SU-DHL-6 (cell line): ENCODE data around the gene RIC8B.

Source experiments
- H2AFZ ChIP-seq: fragments of 200-600 bp; sonication (generic); 2 replicates; pipeline ENCODE4 v1.6.1; 2014; ENCODE audit warnings: low read depth, mild to moderate bottlenecking, moderate library complexity, mixed read lengths, antibody characterized with exemption, low read length; ENCODE audit not compliant: severe bottlenecking
- H3F3A ChIP-seq: fragments of 200-600 bp; shearing (Covaris generic); 2 replicates; pipeline ENCODE4 v1.6.0; 2016; ENCODE audit warnings: antibody characterized with exemption, mild to moderate bottlenecking; ENCODE audit not compliant: insufficient read depth
- H3K27ac ChIP-seq: fragments of 200-600 bp; sonication (generic); 2 replicates; pipeline ENCODE4 v1.5.1; 2016; ENCODE audit warnings: low read depth, mild to moderate bottlenecking, low read length, moderate library complexity, mixed read lengths
- H3K27me3 ChIP-seq: fragments of 200-600 bp; sonication (generic), shearing (Covaris generic); 2 replicates; pipeline ENCODE4 v1.6.0; 2014; ENCODE audit warnings: mild to moderate bottlenecking, low read length
- H3K36me3 ChIP-seq: fragments of 200-600 bp; sonication (generic); 2 replicates; pipeline ENCODE4 v1.6.1; 2014; ENCODE audit warnings: mild to moderate bottlenecking, low read length, mixed read lengths
- H3K4me2 ChIP-seq: fragments of 300-600, 200-600 bp; shearing (Covaris generic), sonication (generic); 2 replicates; pipeline ENCODE4 v1.6.0; 2014; ENCODE audit warnings: low read length, low read depth, mild to moderate bottlenecking; ENCODE audit not compliant: poor library complexity, severe bottlenecking
- H3K4me3 ChIP-seq: fragments of 200-600 bp; sonication (generic); 2 replicates; pipeline ENCODE4 v1.5.1; 2014; ENCODE audit warnings: antibody characterized with exemption, low read length, mild to moderate bottlenecking, mixed read lengths; ENCODE audit not compliant: insufficient read depth, poor library complexity, severe bottlenecking
- H3K79me2 ChIP-seq: fragments of 200-600 bp; sonication (generic); 2 replicates; pipeline ENCODE4 v1.6.1; 2014; ENCODE audit warnings: mild to moderate bottlenecking, low read length, moderate library complexity; ENCODE audit not compliant: insufficient read depth
- H3K9ac ChIP-seq: fragments of 200-600 bp; sonication (generic); 2 replicates; pipeline ENCODE4 v1.7.0; 2014; ENCODE audit warnings: mild to moderate bottlenecking, low read length
- H3K9me2 ChIP-seq: fragments of 200-600 bp; sonication (generic); replicated peaks from 2 replicates; pipeline ENCODE4 v1.6.1; 2014; ENCODE audit warnings: low read length; ENCODE audit not compliant: insufficient read depth
- H3K9me3 ChIP-seq: fragments of 200-600 bp; sonication (generic); 2 replicates; pipeline ENCODE4 v1.6.1; 2014; ENCODE audit warnings: low read length, mixed read lengths; ENCODE audit not compliant: insufficient read depth
- H4K20me1 ChIP-seq: fragments of 200-600 bp; sonication (generic); 2 replicates; pipeline ENCODE4 v1.6.1; 2014; ENCODE audit warnings: low read depth, mild to moderate bottlenecking, antibody characterized with exemption, low read length, moderate library complexity, mixed read lengths
- EZH2phosphoT487 ChIP-seq: fragments of 200-600 bp; sonication (generic), shearing (Covaris generic); conservative IDR thresholded peaks from 2 replicates; pipeline ENCODE4 v1.6.1; 2018; ENCODE audit warnings: mild to moderate bottlenecking, antibody characterized with exemption, low read length, moderate library complexity, mixed read lengths
- TF ChIP-seq, protein P1 (sequence below): fragments of 200-600 bp; sonication (generic); IDR thresholded peaks from one replicate; pipeline ENCODE4 v1.5.1; 2017; ENCODE audit warnings: antibody characterized with exemption, mild to moderate bottlenecking, low read length, moderate library complexity; ENCODE audit not compliant: insufficient read depth, poor library complexity, severe bottlenecking

The RIC8B gene

DNA sequence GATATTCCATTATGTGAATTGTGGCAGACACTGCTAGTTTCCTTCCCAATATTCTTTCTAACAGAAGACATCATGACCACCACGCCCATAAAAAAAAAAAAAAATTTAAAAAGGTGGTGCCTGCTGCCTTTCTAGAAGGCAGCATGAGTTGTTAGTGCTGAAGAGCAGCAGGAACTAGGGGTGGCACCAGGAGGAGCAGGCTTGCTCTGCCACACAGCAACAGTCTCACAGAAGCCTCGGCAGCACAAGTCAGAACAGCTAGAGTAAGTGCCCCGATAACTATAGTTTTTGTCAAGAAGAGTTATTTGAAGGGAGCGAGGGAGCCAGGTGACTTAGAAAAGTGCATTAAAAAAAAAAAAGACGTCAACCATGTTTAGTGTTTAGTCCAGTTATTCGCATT, 114.8 kb downstream of the RIC8B start:
- Histone ChIP-seq H3F3A (no peaks in the 10 kb centered on the region), H3K9me2 (no peaks in the 10 kb centered on the region), H3K9ac (no peak overlapping the region), H3K36me3 (no peaks in the 10 kb centered on the region), H3K27ac (no peak overlapping the region), H3K27me3 (no peaks in the 10 kb centered on the region), H3K4me3 (no peak overlapping the region), H3K4me2 (no peak overlapping the region), H2AFZ (no peak overlapping the region), H3K79me2 (no peaks in the 10 kb centered on the region), H4K20me1 (no peaks in the 10 kb centered on the region), H3K9me3 (no peaks in the 10 kb centered on the region)
- TF ChIP-seq, protein P1, sequence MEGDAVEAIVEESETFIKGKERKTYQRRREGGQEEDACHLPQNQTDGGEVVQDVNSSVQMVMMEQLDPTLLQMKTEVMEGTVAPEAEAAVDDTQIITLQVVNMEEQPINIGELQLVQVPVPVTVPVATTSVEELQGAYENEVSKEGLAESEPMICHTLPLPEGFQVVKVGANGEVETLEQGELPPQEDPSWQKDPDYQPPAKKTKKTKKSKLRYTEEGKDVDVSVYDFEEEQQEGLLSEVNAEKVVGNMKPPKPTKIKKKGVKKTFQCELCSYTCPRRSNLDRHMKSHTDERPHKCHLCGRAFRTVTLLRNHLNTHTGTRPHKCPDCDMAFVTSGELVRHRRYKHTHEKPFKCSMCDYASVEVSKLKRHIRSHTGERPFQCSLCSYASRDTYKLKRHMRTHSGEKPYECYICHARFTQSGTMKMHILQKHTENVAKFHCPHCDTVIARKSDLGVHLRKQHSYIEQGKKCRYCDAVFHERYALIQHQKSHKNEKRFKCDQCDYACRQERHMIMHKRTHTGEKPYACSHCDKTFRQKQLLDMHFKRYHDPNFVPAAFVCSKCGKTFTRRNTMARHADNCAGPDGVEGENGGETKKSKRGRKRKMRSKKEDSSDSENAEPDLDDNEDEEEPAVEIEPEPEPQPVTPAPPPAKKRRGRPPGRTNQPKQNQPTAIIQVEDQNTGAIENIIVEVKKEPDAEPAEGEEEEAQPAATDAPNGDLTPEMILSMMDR, result no peak
- no peak for TF ChIP-seq EZH2phosphoT487

DNA sequence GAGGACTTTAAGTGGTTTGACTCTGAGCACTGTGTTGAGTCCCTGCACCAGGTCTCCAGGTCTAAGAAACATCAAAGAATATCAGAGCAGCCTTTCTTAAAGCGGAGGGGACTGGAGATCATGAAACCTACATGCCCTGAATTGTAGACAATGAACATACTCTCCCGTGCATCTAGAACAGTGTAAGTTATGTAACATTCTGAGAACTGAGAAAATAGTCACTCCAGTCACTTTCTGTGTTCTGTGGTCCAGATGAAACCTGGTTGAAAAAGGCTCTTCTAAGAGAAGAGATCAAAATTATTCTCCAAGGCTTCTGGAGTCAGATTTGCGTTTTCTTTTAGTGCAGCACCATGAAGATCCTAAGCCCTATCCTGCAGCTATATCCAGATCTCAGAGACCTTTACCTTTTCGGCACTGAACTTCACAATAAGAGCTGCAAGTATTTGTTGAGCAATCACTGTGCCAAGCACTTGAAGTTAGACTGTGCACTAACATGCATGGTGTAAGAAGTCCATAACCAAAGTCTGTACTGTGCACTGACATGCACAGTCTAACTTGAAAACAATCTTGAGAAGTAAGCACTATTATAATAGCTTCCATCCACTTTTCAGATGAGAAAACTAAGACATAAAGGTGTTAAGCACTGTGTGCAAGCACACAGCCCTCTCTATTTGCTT, 115.6 kb downstream of the RIC8B start:
- no peaks in the 10 kb centered on the region for H3K9me2 ChIP-seq
- no peaks in the 10 kb centered on the region for H3K9me3 ChIP-seq
- no peak overlapping the region for H3K4me3 ChIP-seq
- no peak overlapping the region for H3K27ac ChIP-seq
- no peak overlapping the region for H3K9ac ChIP-seq
- H3K79me2 ChIP-seq, result no peaks in the 10 kb centered on the region
- no peaks in the 10 kb centered on the region for H3K27me3 ChIP-seq
- no peaks in the 10 kb centered on the region for H3K36me3 ChIP-seq
- TF ChIP-seq, protein P1, result no peak
- TF ChIP-seq EZH2phosphoT487, result no peak
- no peak overlapping the region for H3K4me2 ChIP-seq
- no peak overlapping the region for H2AFZ ChIP-seq
- H3F3A ChIP-seq, result no peaks in the 10 kb centered on the region
- H4K20me1 ChIP-seq, result no peaks in the 10 kb centered on the region

DNA sequence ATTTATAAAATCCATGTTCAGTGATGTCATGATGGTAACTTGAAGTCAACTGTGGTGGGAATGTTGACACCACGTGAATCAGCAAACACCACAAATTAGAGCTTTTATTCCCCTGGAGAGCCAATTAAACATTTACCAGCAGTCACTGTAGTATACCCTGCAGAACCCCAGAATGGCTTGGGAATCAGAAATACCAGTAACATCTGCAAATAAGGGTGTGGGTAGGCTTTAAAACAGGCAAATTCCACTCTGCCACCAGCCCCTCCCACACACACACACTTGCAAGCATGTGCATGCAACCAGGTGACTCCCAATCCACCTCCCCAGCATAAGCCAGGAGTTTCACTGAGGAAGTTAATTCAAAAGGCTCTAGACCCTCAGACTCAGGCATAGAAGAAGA, 117.6 kb downstream of the RIC8B start:
- no peaks in the 10 kb centered on the region for H3K36me3 ChIP-seq
- H3K4me2 ChIP-seq, result no peak overlapping the region
- H3K9me2 ChIP-seq, result no peaks in the 10 kb centered on the region
- H3K9me3 ChIP-seq, result no peaks in the 10 kb centered on the region
- no peaks in the 10 kb centered on the region for H3K79me2 ChIP-seq
- TF ChIP-seq, protein P1, result no peak
- TF ChIP-seq EZH2phosphoT487, result no peak
- no peak overlapping the region for H3K27ac ChIP-seq
- H4K20me1 ChIP-seq, result no peaks in the 10 kb centered on the region
- H3K27me3 ChIP-seq, result no peaks in the 10 kb centered on the region
- no peak overlapping the region for H2AFZ ChIP-seq
- H3K4me3 ChIP-seq, result no peak overlapping the region
- no peak overlapping the region for H3K9ac ChIP-seq
- H3F3A ChIP-seq, result no peaks in the 10 kb centered on the region
